Measurements from ENCODE around the gene TTK.
A peak's percentile ranks its signal among the peaks of the same experiment; 100 is the strongest.
"Not testable (repeated sequence)": the region's sequence is repeated elsewhere in the genome, so short reads cannot be mapped to it uniquely, and the experiment has no call there.

Gene TTK

GRCh38 chr6:80022803-80023202 is 18.4 kb downstream of the TTK start:
- DNase-seq: no peak

GRCh38 chr6:80028589-80028988 is 24.1 kb downstream of the TTK start:
- DNase-seq: no peak

GRCh38 chr6:80029470-80029869 is 25.0 kb downstream of the TTK start:
- DNase-seq: peak; percentile 75

GRCh38 chr6:80048220-80048619 is 43.8 kb downstream of the TTK start:
- DNase-seq: not testable (repeated sequence)

- DNase-seq: no peak
Measured at GRCh38 chr6:80060774-80061173, 56.3 kb downstream of the TTK start.

- not testable (repeated sequence) for DNase-seq
Measured at GRCh38 chr6:80068146-80068545, 63.7 kb downstream of the TTK start.

GRCh38 chr6:80070431-80070830 is 66.0 kb downstream of the TTK start:
- DNase-seq: not testable (repeated sequence)

- no peak for DNase-seq
Measured at GRCh38 chr6:80077067-80077466, 72.6 kb downstream of the TTK start.

GRCh38 chr6:80088637-80089036 is 84.2 kb downstream of the TTK start:
- DNase-seq: no peak

GRCh38 chr6:80091506-80091905 is 87.1 kb downstream of the TTK start:
- DNase-seq: no peak

Data from suppressor macrophage treated with lipopolysaccharide for 4 hours (primary cell).